HG03571 (cell line): ENCODE data around the gene HES3.

Experiments
- ATAC-seq: cut with Tn5 transposase; IDR thresholded peaks from one replicate; pipeline ENCODE4 v1.9.1; 2021; ENCODE audit not compliant: unreplicated experiment

Gene HES3

GRCh38 chr1:6276811-6277555, 33.0 kb downstream of the HES3 start:
- no peak for ATAC-seq

GRCh38 chr1:6278263-6278662, 34.3 kb downstream of the HES3 start:
- ATAC-seq: no peak

GRCh38 chr1:6279066-6279465, 35.1 kb downstream of the HES3 start:
- no peak for ATAC-seq

- no peak for ATAC-seq
Measured at GRCh38 chr1:6279613-6280383, 35.8 kb downstream of the HES3 start.

GRCh38 chr1:6280761-6281451, 36.9 kb downstream of the HES3 start:
- no peak for ATAC-seq

- no peak for ATAC-seq
Measured at GRCh38 chr1:6281511-6282402, 37.8 kb downstream of the HES3 start.

- no peak for ATAC-seq
Measured at GRCh38 chr1:6282577-6283270, 38.7 kb downstream of the HES3 start.

GRCh38 chr1:6285336-6285735, 41.4 kb downstream of the HES3 start:
- ATAC-seq: no peak

- no peak for ATAC-seq
Measured at GRCh38 chr1:6286266-6286665, 42.3 kb downstream of the HES3 start.

- no peak for ATAC-seq
Measured at GRCh38 chr1:6287029-6287428, 43.0 kb downstream of the HES3 start.

- no peak for ATAC-seq
Measured at GRCh38 chr1:6287431-6287886, 43.5 kb downstream of the HES3 start.

- ATAC-seq: no peak
Measured at GRCh38 chr1:6288026-6288425, 44.0 kb downstream of the HES3 start.

GRCh38 chr1:6288665-6289064, 44.7 kb downstream of the HES3 start:
- no peak for ATAC-seq

GRCh38 chr1:6292102-6292501, 48.1 kb downstream of the HES3 start:
- ATAC-seq: no peak

GRCh38 chr1:6294080-6294889, 50.3 kb downstream of the HES3 start:
- no peak for ATAC-seq

- ATAC-seq: no peak
Measured at GRCh38 chr1:6294890-6295556, 51.0 kb downstream of the HES3 start.
